SU-DHL-6 (cell line): Measurements from ENCODE around the gene GINS2.

ENCODE experiments used
- H2AFZ ChIP-seq: fragments of 200-600 bp; sonication (generic); 2 replicates; pipeline ENCODE4 v1.6.1; 2014; ENCODE audit warnings: low read depth, mild to moderate bottlenecking, moderate library complexity, mixed read lengths, antibody characterized with exemption, low read length; ENCODE audit not compliant: severe bottlenecking
- H3F3A ChIP-seq: fragments of 200-600 bp; shearing (Covaris generic); 2 replicates; pipeline ENCODE4 v1.6.0; 2016; ENCODE audit warnings: antibody characterized with exemption, mild to moderate bottlenecking; ENCODE audit not compliant: insufficient read depth
- H3K27ac ChIP-seq: fragments of 200-600 bp; sonication (generic); 2 replicates; pipeline ENCODE4 v1.5.1; 2016; ENCODE audit warnings: low read depth, mild to moderate bottlenecking, low read length, moderate library complexity, mixed read lengths
- H3K27me3 ChIP-seq: fragments of 200-600 bp; sonication (generic), shearing (Covaris generic); 2 replicates; pipeline ENCODE4 v1.6.0; 2014; ENCODE audit warnings: mild to moderate bottlenecking, low read length
- H3K36me3 ChIP-seq: fragments of 200-600 bp; sonication (generic); 2 replicates; pipeline ENCODE4 v1.6.1; 2014; ENCODE audit warnings: mild to moderate bottlenecking, low read length, mixed read lengths
- H3K4me2 ChIP-seq: fragments of 300-600, 200-600 bp; shearing (Covaris generic), sonication (generic); 2 replicates; pipeline ENCODE4 v1.6.0; 2014; ENCODE audit warnings: low read length, low read depth, mild to moderate bottlenecking; ENCODE audit not compliant: poor library complexity, severe bottlenecking
- H3K4me3 ChIP-seq: fragments of 200-600 bp; sonication (generic); 2 replicates; pipeline ENCODE4 v1.5.1; 2014; ENCODE audit warnings: antibody characterized with exemption, low read length, mild to moderate bottlenecking, mixed read lengths; ENCODE audit not compliant: insufficient read depth, poor library complexity, severe bottlenecking
- H3K79me2 ChIP-seq: fragments of 200-600 bp; sonication (generic); 2 replicates; pipeline ENCODE4 v1.6.1; 2014; ENCODE audit warnings: mild to moderate bottlenecking, low read length, moderate library complexity; ENCODE audit not compliant: insufficient read depth
- H3K9ac ChIP-seq: fragments of 200-600 bp; sonication (generic); 2 replicates; pipeline ENCODE4 v1.7.0; 2014; ENCODE audit warnings: mild to moderate bottlenecking, low read length
- H3K9me2 ChIP-seq: fragments of 200-600 bp; sonication (generic); replicated peaks from 2 replicates; pipeline ENCODE4 v1.6.1; 2014; ENCODE audit warnings: low read length; ENCODE audit not compliant: insufficient read depth
- H3K9me3 ChIP-seq: fragments of 200-600 bp; sonication (generic); 2 replicates; pipeline ENCODE4 v1.6.1; 2014; ENCODE audit warnings: low read length, mixed read lengths; ENCODE audit not compliant: insufficient read depth
- H4K20me1 ChIP-seq: fragments of 200-600 bp; sonication (generic); 2 replicates; pipeline ENCODE4 v1.6.1; 2014; ENCODE audit warnings: low read depth, mild to moderate bottlenecking, antibody characterized with exemption, low read length, moderate library complexity, mixed read lengths
- EZH2phosphoT487 ChIP-seq: fragments of 200-600 bp; sonication (generic), shearing (Covaris generic); conservative IDR thresholded peaks from 2 replicates; pipeline ENCODE4 v1.6.1; 2018; ENCODE audit warnings: mild to moderate bottlenecking, antibody characterized with exemption, low read length, moderate library complexity, mixed read lengths
- TF ChIP-seq, protein P1 (sequence below): fragments of 200-600 bp; sonication (generic); IDR thresholded peaks from one replicate; pipeline ENCODE4 v1.5.1; 2017; ENCODE audit warnings: antibody characterized with exemption, mild to moderate bottlenecking, low read length, moderate library complexity; ENCODE audit not compliant: insufficient read depth, poor library complexity, severe bottlenecking

Gene GINS2

DNA sequence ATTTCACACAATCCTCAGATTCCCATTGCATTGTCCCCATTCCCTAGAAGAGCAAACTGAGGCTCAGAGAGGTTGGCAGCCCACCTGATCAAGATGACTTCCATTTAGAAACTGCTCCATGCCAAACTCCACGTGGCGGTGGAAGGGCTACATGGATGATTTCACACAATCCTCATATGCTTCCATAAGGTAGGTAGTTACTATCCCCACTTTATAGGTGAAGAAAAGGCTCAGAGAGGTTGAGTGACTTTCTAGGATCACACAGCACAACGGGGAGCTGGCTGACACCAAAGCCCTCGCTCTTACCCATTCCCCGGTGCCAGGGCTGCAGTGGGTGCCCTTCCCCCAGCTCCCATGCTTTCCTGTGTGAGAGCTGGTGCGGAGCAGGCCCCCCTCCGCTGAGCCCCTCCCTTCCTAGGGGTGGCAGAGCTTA lies 9.7 kb upstream of the GINS2 start:
- Histone ChIP-seq H3K79me2 (no peaks in the 10 kb centered on the region), H3K27ac (no peak overlapping the region), H2AFZ (no peak overlapping the region), H3K27me3 (no peaks in the 10 kb centered on the region), H3K9me3 (no peaks in the 10 kb centered on the region), H3F3A (no peaks in the 10 kb centered on the region), H3K36me3 (no peaks in the 10 kb centered on the region), H4K20me1 (no peaks in the 10 kb centered on the region), H3K9me2 (no peaks in the 10 kb centered on the region), H3K4me3 (no peak overlapping the region), H3K4me2 (no peak overlapping the region), H3K9ac (no peak overlapping the region)
- TF ChIP-seq EZH2phosphoT487, result no peak
- TF ChIP-seq, protein P1, sequence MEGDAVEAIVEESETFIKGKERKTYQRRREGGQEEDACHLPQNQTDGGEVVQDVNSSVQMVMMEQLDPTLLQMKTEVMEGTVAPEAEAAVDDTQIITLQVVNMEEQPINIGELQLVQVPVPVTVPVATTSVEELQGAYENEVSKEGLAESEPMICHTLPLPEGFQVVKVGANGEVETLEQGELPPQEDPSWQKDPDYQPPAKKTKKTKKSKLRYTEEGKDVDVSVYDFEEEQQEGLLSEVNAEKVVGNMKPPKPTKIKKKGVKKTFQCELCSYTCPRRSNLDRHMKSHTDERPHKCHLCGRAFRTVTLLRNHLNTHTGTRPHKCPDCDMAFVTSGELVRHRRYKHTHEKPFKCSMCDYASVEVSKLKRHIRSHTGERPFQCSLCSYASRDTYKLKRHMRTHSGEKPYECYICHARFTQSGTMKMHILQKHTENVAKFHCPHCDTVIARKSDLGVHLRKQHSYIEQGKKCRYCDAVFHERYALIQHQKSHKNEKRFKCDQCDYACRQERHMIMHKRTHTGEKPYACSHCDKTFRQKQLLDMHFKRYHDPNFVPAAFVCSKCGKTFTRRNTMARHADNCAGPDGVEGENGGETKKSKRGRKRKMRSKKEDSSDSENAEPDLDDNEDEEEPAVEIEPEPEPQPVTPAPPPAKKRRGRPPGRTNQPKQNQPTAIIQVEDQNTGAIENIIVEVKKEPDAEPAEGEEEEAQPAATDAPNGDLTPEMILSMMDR, result no peak

DNA sequence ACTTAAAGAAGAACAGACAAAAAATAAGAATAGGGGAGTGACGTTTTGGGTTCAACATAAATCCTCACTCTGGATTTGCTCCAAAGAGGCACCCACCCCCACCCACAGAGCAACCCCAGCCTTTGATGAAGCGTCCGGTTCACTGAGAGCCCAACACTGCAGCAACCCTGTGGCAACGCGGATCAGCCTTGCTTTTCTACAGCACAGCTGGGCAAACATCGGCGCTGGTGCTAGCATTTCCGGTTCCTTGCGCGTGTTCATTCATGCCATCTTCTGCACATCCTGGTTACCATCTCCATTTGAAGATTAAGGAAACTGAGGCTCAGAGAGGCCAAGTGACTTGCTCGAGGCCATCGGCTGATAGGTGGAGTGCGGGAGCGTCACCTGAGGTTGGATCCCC lies 8.7 kb upstream of the GINS2 start:
- no peaks in the 10 kb centered on the region for H3K9me2 ChIP-seq
- no peaks in the 10 kb centered on the region for H3K79me2 ChIP-seq
- H3K9ac ChIP-seq, result no peak overlapping the region
- no peak overlapping the region for H2AFZ ChIP-seq
- TF ChIP-seq EZH2phosphoT487, result no peak
- TF ChIP-seq, protein P1, result no peak
- H3K4me2 ChIP-seq, result no peak overlapping the region
- no peaks in the 10 kb centered on the region for H3K27me3 ChIP-seq
- H3K36me3 ChIP-seq, result no peaks in the 10 kb centered on the region
- no peak overlapping the region for H3K4me3 ChIP-seq
- H3F3A ChIP-seq, result no peaks in the 10 kb centered on the region
- no peaks in the 10 kb centered on the region for H3K9me3 ChIP-seq
- no peaks in the 10 kb centered on the region for H4K20me1 ChIP-seq
- no peak overlapping the region for H3K27ac ChIP-seq

DNA sequence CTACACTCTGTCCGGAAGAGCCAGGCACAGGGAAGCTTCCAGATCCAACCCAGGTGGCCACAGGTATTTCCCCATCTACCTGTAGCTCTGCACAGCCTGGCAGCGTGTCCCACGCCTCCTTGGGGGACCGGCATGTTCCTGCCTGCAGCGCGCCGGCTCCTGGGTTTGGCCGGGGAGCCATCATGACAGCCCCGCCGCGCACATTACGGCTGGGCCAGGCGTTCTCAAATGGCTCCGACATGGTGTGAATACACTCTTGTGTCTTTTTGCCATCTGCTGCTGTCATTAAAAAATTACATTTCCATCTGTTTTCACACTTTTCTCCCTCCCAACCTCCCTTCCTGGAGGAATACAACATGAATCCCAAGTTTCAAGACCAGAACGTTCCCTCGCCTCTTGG lies 8.0 kb upstream of the GINS2 start:
- H3K79me2 ChIP-seq, result no peaks in the 10 kb centered on the region
- TF ChIP-seq, protein P1, result no peak
- TF ChIP-seq EZH2phosphoT487, result no peak
- H3K4me2 ChIP-seq, result no peak overlapping the region
- H3K27ac ChIP-seq, result no peak overlapping the region
- no peak overlapping the region for H3K9ac ChIP-seq
- H3K4me3 ChIP-seq, result no peak overlapping the region
- H3K36me3 ChIP-seq, result no peaks in the 10 kb centered on the region
- H3F3A ChIP-seq, result no peaks in the 10 kb centered on the region
- H3K9me3 ChIP-seq, result no peaks in the 10 kb centered on the region
- no peaks in the 10 kb centered on the region for H3K27me3 ChIP-seq
- H2AFZ ChIP-seq, result no peak overlapping the region
- no peaks in the 10 kb centered on the region for H4K20me1 ChIP-seq
- H3K9me2 ChIP-seq, result no peaks in the 10 kb centered on the region
